Measurements from ENCODE around the gene ASRGL1.
A peak's percentile ranks its signal among the peaks of the same experiment; 100 is the strongest.
"Not testable (repeated sequence)": the region's sequence is repeated elsewhere in the genome, so short reads cannot be mapped to it uniquely, and the experiment has no call there.

Gene ASRGL1

DNA sequence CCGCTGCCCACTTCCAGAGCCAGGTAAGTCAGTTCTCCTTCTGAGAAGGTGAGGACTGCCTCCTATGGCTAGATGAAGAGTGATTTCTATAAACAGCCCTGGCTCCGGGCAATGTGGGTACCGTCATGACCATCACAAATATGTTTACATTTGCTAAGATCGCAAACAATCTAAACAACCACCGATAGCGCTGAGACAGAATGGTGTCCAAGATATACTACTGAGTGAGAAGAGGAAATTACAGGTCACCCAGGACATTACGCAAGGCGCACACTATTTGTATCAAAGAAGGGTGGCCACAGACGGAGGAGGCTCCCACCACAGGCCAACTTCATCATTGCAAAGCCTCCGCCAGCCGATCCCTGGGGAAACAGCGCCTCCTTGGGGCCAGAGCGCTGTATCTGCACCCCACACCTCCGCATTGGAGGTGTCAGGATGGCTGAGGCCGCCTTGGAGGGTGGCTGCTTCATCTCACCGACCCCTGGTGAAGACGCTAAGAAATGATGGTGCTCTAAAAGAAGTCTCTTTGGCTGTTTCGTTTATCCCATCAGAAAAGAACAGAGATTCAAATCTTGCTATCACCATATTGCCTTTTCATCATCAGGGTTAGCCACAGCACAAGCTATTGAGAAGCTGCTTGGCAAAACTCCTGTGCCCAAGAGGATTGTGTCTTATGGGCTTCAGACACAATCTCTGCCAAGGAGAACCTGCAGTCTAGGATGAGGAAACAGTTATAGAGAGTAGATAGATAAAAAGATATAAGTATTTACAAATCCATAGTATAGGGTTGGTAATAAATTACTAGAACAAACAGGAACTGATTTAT, 12.3 kb upstream of the ASRGL1 start:
- H4K91ac ChIP-seq (ENCODE audit: low read length) = no peak overlapping the region
- H2BK5ac ChIP-seq (ENCODE audit: low read depth, low read length, poor library complexity, severe bottlenecking) = no peak overlapping the region
- no peak overlapping the region for H2BK15ac ChIP-seq (ENCODE audit: low read depth, poor library complexity, severe bottlenecking)
- WGBS = 51% methylated on average over 18 of the region's 18 CpGs
- no peak overlapping the region for H3K9ac ChIP-seq (ENCODE audit: low read length)
- no peak overlapping the region for H3K14ac ChIP-seq (ENCODE audit: low read length in 2 of 2)
- no peaks in the 10 kb centered on the region for H3K36me3 ChIP-seq (ENCODE audit: control insufficient read depth in 1 of 2, insufficient read depth in 2 of 2, low read depth in 1 of 2, low read length in 2 of 2)
- H2AFZ ChIP-seq (ENCODE audit: low read depth, low read length) = no peak overlapping the region
- DNase-seq = peak; percentile 12
- H3K18ac ChIP-seq (ENCODE audit: low read depth in 1 of 2, low read length in 2 of 2) = no peak overlapping the region
- no peak overlapping the region for H2BK12ac ChIP-seq (ENCODE audit: low read length in 2 of 2)
- H2AK5ac ChIP-seq (ENCODE audit: low read length, severe bottlenecking) = no peak overlapping the region
- no peak overlapping the region for H3K4ac ChIP-seq (ENCODE audit: low read depth in 1 of 2, low read length in 2 of 2)
- no peak overlapping the region for H3K23ac ChIP-seq (ENCODE audit: low read length in 2 of 2)
- H3K79me1 ChIP-seq (replicated peaks; ENCODE audit: low read length, poor library complexity, severe bottlenecking) = no peaks in the 10 kb centered on the region
- no peaks in the 10 kb centered on the region for H3K9me3 ChIP-seq (ENCODE audit: control insufficient read depth, low read length)
- no peak overlapping the region for H4K8ac ChIP-seq (ENCODE audit: low read length)
- H3K27me3 ChIP-seq (ENCODE audit: control insufficient read depth in 1 of 2, insufficient read depth in 1 of 2, low read length in 2 of 2) = peaks cover 8 to 39% of the 10 kb centered on the region in 2 experiments
- H3K27ac ChIP-seq (ENCODE audit: low read length, poor library complexity, severe bottlenecking) = no peak overlapping the region
- no peak overlapping the region for H3K4me3 ChIP-seq (ENCODE audit: insufficient read depth in 1 of 2, low read depth in 1 of 2, low read length in 2 of 2)
- no peak overlapping the region for H3K4me2 ChIP-seq (ENCODE audit: low read length, poor library complexity, severe bottlenecking)
- no peak overlapping the region for H2BK120ac ChIP-seq (ENCODE audit: low read depth, low read length)
- peaks cover 5% of the 10 kb centered on the region for H3K4me1 ChIP-seq (ENCODE audit: control insufficient read depth, insufficient read depth, low read depth, low read length)

GRCh38 chr11:62325781-62326180, 11.5 kb upstream of the ASRGL1 start:
- H3K9me3 ChIP-seq (ENCODE audit: control insufficient read depth, low read length); H3K4me3 ChIP-seq (ENCODE audit: insufficient read depth in 1 of 2, low read depth in 1 of 2, low read length in 2 of 2); H3K14ac ChIP-seq (ENCODE audit: low read length in 2 of 2); H4K8ac ChIP-seq (ENCODE audit: low read length); DNase-seq; H3K18ac ChIP-seq (ENCODE audit: low read depth in 1 of 2, low read length in 2 of 2); H3K4me2 ChIP-seq (ENCODE audit: low read length, poor library complexity, severe bottlenecking); H3K4me1 ChIP-seq (ENCODE audit: control insufficient read depth, insufficient read depth, low read depth, low read length); H3K79me1 ChIP-seq (replicated peaks; ENCODE audit: low read length, poor library complexity, severe bottlenecking); H2BK12ac ChIP-seq (ENCODE audit: low read length in 2 of 2); H2AFZ ChIP-seq (ENCODE audit: low read depth, low read length); H2BK120ac ChIP-seq (ENCODE audit: low read depth, low read length); H3K4ac ChIP-seq (ENCODE audit: low read depth in 1 of 2, low read length in 2 of 2); H4K91ac ChIP-seq (ENCODE audit: low read length); H2AK5ac ChIP-seq (ENCODE audit: low read length, severe bottlenecking); H3K9ac ChIP-seq (ENCODE audit: low read length); H3K36me3 ChIP-seq (ENCODE audit: control insufficient read depth in 1 of 2, insufficient read depth in 2 of 2, low read depth in 1 of 2, low read length in 2 of 2); H3K23ac ChIP-seq (ENCODE audit: low read length in 2 of 2); H2BK5ac ChIP-seq (ENCODE audit: low read depth, low read length, poor library complexity, severe bottlenecking); H2BK15ac ChIP-seq (ENCODE audit: low read depth, poor library complexity, severe bottlenecking): not testable (repeated sequence)
- 69% methylated on average over 4 of the region's 5 CpGs for WGBS
- H3K27me3 ChIP-seq (ENCODE audit: control insufficient read depth in 1 of 2, insufficient read depth in 1 of 2, low read length in 2 of 2) = peaks cover 8 to 36% of the 10 kb centered on the region in 2 experiments
- H3K27ac ChIP-seq (ENCODE audit: low read length, poor library complexity, severe bottlenecking) = peak overlapping the region; percentile 51

DNA sequence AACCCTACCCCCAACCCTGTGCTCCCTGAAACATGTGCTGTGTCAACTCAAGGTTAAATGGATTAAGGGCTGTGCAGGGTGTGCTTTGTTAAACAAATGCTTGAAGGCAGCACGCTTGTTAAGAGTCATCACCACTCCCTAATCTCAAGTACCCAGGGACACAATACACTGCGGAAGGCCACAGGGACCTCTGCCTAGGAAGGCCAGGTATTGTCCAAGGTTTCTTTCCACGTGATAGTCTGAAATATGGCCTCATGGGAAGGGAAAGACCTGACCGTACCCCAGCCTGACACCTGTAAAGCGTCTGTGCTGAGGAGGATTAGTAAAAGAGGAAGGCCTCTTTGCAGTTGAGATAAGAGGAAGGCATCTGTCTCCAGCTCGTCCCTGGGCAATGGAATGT, 10.5 kb upstream of the ASRGL1 start:
- H2BK120ac ChIP-seq (ENCODE audit: low read depth, low read length); H3K23ac ChIP-seq (ENCODE audit: low read length in 2 of 2); H3K9ac ChIP-seq (ENCODE audit: low read length); H2AFZ ChIP-seq (ENCODE audit: low read depth, low read length); H3K18ac ChIP-seq (ENCODE audit: low read depth in 1 of 2, low read length in 2 of 2); H3K4me1 ChIP-seq (ENCODE audit: control insufficient read depth, insufficient read depth, low read depth, low read length); H4K91ac ChIP-seq (ENCODE audit: low read length); H4K8ac ChIP-seq (ENCODE audit: low read length); H2AK5ac ChIP-seq (ENCODE audit: low read length, severe bottlenecking); H2BK5ac ChIP-seq (ENCODE audit: low read depth, low read length, poor library complexity, severe bottlenecking); DNase-seq; H3K14ac ChIP-seq (ENCODE audit: low read length in 2 of 2); H3K36me3 ChIP-seq (ENCODE audit: control insufficient read depth in 1 of 2, insufficient read depth in 2 of 2, low read depth in 1 of 2, low read length in 2 of 2); H3K27ac ChIP-seq (ENCODE audit: low read length, poor library complexity, severe bottlenecking); H2BK12ac ChIP-seq (ENCODE audit: low read length in 2 of 2); H3K4ac ChIP-seq (ENCODE audit: low read depth in 1 of 2, low read length in 2 of 2); H3K4me3 ChIP-seq (ENCODE audit: insufficient read depth in 1 of 2, low read depth in 1 of 2, low read length in 2 of 2); H3K4me2 ChIP-seq (ENCODE audit: low read length, poor library complexity, severe bottlenecking); H3K9me3 ChIP-seq (ENCODE audit: control insufficient read depth, low read length); H3K79me1 ChIP-seq (replicated peaks; ENCODE audit: low read length, poor library complexity, severe bottlenecking); H2BK15ac ChIP-seq (ENCODE audit: low read depth, poor library complexity, severe bottlenecking): not testable (repeated sequence)
- 9% methylated on average over 5 of the region's 6 CpGs for WGBS
- H3K27me3 ChIP-seq (ENCODE audit: control insufficient read depth in 1 of 2, insufficient read depth in 1 of 2, low read length in 2 of 2) = peaks cover 0 to 35% of the 10 kb centered on the region in 2 experiments

GRCh38 chr11:62327541-62327940, 9.7 kb upstream of the ASRGL1 start:
- not testable (repeated sequence) for H3K23ac ChIP-seq (ENCODE audit: low read length in 2 of 2); H2BK15ac ChIP-seq (ENCODE audit: low read depth, poor library complexity, severe bottlenecking); H3K4me2 ChIP-seq (ENCODE audit: low read length, poor library complexity, severe bottlenecking); DNase-seq; H3K14ac ChIP-seq (ENCODE audit: low read length in 2 of 2); H4K91ac ChIP-seq (ENCODE audit: low read length); H3K9me3 ChIP-seq (ENCODE audit: control insufficient read depth, low read length); H3K36me3 ChIP-seq (ENCODE audit: control insufficient read depth in 1 of 2, insufficient read depth in 2 of 2, low read depth in 1 of 2, low read length in 2 of 2); H3K79me1 ChIP-seq (replicated peaks; ENCODE audit: low read length, poor library complexity, severe bottlenecking); H2BK5ac ChIP-seq (ENCODE audit: low read depth, low read length, poor library complexity, severe bottlenecking); H3K4me3 ChIP-seq (ENCODE audit: insufficient read depth in 1 of 2, low read depth in 1 of 2, low read length in 2 of 2); H3K27ac ChIP-seq (ENCODE audit: low read length, poor library complexity, severe bottlenecking); H2AK5ac ChIP-seq (ENCODE audit: low read length, severe bottlenecking); H4K8ac ChIP-seq (ENCODE audit: low read length); H2BK120ac ChIP-seq (ENCODE audit: low read depth, low read length); H2BK12ac ChIP-seq (ENCODE audit: low read length in 2 of 2); H3K4me1 ChIP-seq (ENCODE audit: control insufficient read depth, insufficient read depth, low read depth, low read length); H3K9ac ChIP-seq (ENCODE audit: low read length); H2AFZ ChIP-seq (ENCODE audit: low read depth, low read length); H3K4ac ChIP-seq (ENCODE audit: low read depth in 1 of 2, low read length in 2 of 2); H3K18ac ChIP-seq (ENCODE audit: low read depth in 1 of 2, low read length in 2 of 2)
- peaks cover 4 to 35% of the 10 kb centered on the region in 2 experiments for H3K27me3 ChIP-seq (ENCODE audit: control insufficient read depth in 1 of 2, insufficient read depth in 1 of 2, low read length in 2 of 2)
- 80% methylated on average over 8 of the region's 14 CpGs for WGBS

All from mesenchymal stem cell (in vitro differentiated cells and primary cell).